HG03060 (cell line): ENCODE measurements around the gene B3GAT1.

Experiments used
- ATAC-seq: cut with Tn5 transposase; IDR thresholded peaks from one replicate; pipeline ENCODE4 v1.9.1; 2021; ENCODE audit warnings: low read depth, moderate number of reproducible peaks; ENCODE audit not compliant: unreplicated experiment

Gene B3GAT1

GRCh38 chr11:134374891-134375550 is 37.0 kb downstream of the B3GAT1 start:
- no peak for ATAC-seq

GRCh38 chr11:134374171-134374570 is 37.9 kb downstream of the B3GAT1 start:
- no peak for ATAC-seq

- no peak for ATAC-seq
Measured at GRCh38 chr11:134373591-134374052, 38.4 kb downstream of the B3GAT1 start.

GRCh38 chr11:134372961-134373360 is 39.1 kb downstream of the B3GAT1 start:
- ATAC-seq, result no peak

DNA sequence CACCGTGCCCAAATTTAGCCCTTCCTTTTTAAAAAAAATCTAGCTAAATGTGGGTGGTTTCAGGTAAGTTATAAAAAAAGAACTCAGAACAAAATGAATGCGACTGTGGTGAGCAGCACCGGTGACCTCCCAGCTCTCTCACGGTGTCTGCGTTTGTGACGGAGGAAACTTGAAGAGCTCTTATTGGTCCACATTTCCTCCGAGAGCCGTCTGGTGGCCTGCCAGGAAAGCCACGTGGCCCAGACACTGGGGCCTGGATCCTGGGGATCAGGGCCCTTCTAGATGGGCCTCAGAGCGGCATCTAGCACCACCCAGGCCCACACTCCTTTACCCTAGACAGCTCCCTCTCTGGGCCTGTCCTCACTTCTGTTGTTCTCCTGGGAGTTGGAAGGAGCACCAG is 39.5 kb downstream of the B3GAT1 start:
- no peak for ATAC-seq

DNA sequence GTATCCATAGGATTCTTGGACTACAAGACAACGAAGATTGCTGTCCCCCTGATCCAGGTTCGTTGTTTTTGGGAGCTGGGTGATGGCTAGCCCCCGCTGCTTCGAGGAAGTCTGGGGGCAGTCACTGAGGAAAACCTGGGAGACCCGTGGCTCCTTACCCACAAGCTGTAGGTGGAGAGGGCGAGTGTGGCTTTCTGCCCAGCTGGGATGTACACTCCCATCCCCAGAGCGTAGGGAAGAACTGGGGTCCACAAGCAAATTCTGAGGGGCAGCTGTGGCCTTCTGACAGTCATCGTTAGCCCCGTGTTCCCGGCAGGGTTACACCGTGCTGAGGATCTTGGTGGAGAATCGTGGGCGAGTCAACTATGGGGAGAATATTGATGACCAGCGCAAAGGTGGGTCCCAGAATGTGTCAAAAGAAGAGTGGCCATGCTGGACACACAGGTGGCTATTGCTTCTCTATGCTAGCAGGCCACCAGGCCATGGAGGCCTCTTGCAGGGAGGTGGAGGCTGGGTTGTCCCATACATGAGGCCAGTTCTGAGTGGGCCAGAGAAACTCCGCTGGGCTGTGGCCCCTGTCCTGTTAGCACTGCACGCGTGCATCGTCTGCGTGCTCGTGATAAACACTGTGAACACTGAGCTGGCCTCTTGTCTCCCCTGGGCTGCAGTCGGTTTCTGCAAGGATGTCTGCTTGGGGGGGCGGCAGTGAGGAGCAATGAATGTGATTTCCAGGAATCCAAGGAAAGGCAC is 40.4 kb downstream of the B3GAT1 start:
- ATAC-seq, result no peak

- ATAC-seq, result no peak
Measured at GRCh38 chr11:134370526-134371435, 41.3 kb downstream of the B3GAT1 start.

GRCh38 chr11:134369656-134370525 is 42.2 kb downstream of the B3GAT1 start:
- ATAC-seq, result no peak

DNA sequence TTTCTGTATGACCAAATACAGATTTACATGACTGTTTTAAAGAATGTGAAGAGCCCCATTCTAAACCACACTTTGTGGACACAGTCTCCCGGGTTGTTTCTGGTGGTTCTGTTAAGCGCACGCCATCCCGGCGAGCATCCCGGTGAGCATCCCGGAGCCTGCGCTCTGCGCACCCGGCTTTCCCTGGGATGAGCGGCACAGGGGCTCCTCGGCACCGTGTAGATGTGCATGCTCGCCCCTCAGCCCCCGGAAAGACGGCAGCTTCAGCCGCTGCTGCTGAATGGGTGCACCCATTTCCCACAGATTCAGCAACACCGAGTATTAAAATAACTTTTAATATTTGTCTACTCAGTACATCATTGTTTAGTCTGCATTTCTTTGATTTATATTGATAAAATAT is 44.3 kb downstream of the B3GAT1 start:
- no peak for ATAC-seq

DNA sequence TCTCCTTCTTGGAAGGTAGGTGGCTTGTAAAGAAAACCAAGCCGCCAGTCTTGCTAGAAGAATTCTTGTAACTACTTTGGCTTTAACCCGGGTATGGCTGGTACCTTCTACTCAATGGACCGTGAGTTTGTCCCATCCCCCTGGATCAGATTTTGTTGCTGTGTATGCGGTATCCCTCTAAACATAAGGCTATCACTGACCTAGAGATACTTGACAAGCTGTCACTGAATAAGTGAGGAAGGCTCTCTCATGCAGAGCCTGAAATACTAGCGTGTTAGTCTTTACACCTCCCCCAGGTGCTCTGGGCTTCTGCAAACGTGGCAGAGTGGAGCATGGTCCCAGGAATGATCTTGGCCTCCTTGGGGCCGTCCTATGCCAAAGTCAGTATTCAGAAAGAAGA is 45.8 kb downstream of the B3GAT1 start:
- ATAC-seq, result no peak

GRCh38 chr11:134365011-134365925 is 46.8 kb downstream of the B3GAT1 start:
- no peak for ATAC-seq

DNA sequence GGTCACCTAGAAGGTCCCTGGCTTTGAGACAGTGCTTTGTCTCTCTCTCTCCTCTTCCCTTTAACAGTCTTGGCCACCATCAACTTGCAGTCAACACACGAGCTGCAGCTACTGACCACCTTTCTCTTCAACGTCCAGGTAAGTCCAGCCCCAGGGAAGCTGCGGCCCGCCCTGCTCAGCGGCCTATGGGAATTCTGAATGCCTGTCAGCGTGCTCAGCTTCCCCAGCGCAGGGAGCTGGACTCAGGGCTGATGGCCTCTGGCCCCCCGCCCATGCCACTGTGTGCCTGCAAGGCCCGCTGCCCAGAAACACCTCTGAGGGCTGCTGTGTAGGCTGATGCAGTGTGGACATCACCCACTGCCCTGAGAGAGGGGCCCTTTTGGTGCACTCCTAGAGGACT is 47.8 kb downstream of the B3GAT1 start:
- ATAC-seq, result no peak

DNA sequence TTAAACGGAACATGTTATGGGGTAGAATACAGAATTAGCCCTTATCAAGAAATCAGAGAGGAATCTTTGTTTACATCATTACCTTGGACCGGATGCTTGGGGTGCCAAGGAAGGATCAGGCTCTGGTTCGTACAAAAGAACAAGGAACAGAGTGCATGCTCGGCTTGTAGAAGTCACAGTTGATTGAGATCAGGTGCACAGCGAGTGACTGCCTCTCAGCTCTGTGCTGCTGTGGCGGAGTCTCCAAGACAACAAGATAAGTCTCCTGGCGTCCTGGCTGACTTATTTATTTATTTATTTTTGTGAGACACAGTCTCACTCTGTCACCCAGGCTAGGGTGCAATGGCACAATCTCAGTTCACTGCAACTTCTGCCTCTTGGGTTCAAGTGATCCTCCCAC is 48.5 kb downstream of the B3GAT1 start:
- ATAC-seq, result no peak

GRCh38 chr11:134363161-134363560 is 48.9 kb downstream of the B3GAT1 start:
- ATAC-seq, result no peak

DNA sequence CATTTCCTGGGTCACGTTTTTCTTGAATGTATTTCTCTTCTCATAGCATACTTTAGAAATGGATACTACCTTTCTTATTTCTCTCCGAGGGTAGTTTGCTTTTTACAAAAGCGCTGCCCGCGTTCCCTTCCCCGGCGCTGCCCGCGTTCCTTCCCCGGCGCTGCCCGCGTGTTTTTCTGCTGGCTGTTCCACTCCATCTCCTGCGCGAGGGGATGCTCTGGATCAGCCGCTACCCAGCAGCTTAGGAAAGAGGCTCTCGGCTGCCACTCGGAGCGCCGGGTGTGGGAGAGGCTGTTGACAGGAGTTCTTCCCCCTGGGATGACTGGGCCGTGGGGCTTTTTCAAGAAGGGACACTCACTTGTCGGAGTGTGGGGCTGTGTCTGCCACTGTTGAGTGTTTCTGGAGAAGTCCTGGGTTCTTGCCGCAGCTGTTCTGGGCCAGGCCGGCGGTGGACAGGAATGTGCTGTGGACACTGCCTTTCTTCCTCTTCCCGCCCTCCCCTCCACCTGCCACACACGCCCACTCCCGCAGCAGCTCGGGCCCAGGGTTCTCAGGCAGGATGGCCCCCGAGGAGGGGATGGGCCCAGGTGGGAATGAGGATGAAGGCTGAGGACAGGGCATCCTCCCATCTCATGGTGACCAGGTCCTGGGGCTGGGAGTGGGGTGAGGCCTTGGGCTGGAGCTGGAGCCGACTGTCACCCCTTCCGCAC is 49.7 kb downstream of the B3GAT1 start:
- ATAC-seq, result no peak

DNA sequence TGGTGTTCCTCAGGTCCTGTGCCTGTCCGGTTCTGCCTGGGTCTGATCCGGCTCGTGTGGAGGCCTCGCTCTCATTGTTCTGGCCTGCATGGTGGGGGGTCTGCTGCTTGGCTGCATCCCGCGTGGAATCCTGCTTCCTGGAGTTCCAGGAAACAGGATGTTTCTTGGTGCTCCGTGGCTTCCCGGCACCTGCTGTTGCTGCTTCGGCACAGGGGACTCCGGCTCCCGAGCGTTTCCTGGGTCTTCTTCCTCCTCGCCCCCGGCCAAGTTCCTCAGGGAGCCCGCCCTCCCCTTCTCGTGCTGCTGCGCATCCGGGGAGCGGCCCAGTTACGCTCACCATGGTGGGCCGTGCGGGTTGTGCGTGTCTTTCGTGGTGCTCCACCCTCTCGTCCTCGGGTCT is 50.4 kb downstream of the B3GAT1 start:
- ATAC-seq, result no peak

DNA sequence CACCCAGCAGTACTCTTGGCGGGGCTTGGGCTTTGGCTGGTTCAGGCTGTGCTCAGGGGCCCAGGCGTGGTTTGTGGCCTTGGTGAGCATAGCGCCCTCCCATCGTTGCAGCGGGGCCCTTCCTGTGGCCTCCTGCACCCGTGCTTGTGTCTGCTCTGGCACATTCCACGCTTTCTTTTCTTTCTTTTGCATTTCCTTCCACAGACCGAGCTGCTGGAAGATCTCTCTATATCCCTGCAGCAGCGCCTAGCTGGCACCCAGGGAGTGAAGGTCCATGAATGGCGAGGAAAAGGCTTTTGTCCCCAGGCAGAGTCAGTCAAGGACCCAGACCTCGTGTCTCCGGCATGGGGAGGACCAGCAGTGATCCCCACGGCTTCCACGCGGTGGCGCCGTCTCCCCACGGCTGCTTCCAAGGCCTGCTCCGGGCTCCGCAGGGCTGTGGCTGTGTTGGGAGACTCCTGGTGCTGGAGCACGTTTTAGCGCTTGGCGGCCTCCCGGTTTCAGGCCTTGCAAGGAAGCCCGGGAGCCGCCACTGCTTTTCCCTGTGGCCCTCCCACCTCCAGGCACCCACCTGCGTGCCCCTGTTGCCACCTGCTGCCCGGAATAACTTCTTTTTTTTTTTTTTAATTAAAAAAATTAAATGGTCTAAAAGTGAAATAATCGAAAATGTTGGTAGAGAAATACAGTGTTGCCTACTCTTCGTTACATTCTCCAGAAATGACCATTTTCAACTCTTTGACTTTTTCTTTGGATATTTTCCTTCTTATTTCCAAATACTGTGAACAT is 51.8 kb downstream of the B3GAT1 start:
- ATAC-seq, result no peak

DNA sequence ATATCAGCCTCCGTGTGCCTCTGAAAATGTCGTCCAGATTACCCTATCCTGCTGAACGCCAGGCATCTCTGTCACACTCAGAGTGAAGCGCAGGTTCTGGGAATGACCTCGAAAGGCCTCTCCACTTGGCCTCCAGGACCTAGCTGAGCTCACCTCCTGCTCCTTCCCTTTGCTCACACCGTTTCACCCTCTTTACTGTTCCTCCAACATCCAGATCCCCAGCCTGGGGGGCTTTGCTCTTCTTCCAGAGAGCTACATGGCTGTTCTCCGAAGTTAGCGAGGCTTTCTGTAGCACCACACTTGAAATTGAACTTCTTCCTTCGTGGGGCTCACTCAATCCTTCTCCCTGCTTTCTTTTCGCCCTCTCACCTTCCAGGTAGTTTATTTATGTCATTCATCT is 52.4 kb downstream of the B3GAT1 start:
- no peak for ATAC-seq
